GM12891 (cell line): ENCODE data around the gene OLFML3.

ENCODE experiments used
- POLR2A ChIP-seq: IDR thresholded peaks from 2 replicates; pipeline ENCODE4 v1.6.1; 2011; ENCODE audit warnings: low read depth, low read length, control low read depth
- POLR2AphosphoS5 ChIP-seq: IDR thresholded peaks from 2 replicates; pipeline ENCODE4 v1.6.1; 2011; ENCODE audit warnings: low read depth, low read length, control low read depth

- no peak for TF ChIP-seq POLR2AphosphoS5
- no peak for TF ChIP-seq POLR2A
These were observed 3.7 kb downstream of the OLFML3 start for GRCh38 chr1:113982949-113983348.
